HG03280 (cell line): ENCODE measurements around the gene ATP1A2.
A peak's percentile ranks its signal among the peaks of the same experiment; 100 is the strongest.

Experiments
- ATAC-seq: cut with Tn5 transposase; IDR thresholded peaks from one replicate; pipeline ENCODE4 v1.9.1; 2021; ENCODE audit warnings: mild to moderate bottlenecking, moderate library complexity; ENCODE audit not compliant: unreplicated experiment

Gene ATP1A2

DNA sequence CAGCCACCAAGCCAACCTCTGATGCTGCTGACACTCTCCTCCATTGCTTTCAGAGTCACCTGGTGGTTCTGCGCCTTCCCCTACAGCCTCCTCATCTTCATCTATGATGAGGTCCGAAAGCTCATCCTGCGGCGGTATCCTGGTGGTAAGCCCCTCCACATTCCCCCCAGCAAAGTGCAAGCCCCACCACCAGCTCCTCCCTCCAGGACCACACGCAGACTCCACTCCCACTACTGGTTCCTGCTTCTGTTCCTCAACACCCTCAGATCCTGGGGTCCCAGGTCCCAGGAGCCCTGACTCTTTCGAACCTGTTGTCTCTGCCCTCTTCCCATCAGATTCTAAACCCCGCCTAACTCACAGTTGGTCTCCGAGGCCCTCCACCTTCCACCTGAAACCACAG, 24.3 kb downstream of the ATP1A2 start:
- ATAC-seq, result no peak

GRCh38 chr1:160143695-160144094, 28.1 kb downstream of the ATP1A2 start:
- ATAC-seq, result no peak

GRCh38 chr1:160144921-160145320, 29.4 kb downstream of the ATP1A2 start:
- no peak for ATAC-seq

GRCh38 chr1:160146107-160146506, 30.5 kb downstream of the ATP1A2 start:
- ATAC-seq, result no peak

GRCh38 chr1:160148121-160148520, 32.6 kb downstream of the ATP1A2 start:
- no peak for ATAC-seq

DNA sequence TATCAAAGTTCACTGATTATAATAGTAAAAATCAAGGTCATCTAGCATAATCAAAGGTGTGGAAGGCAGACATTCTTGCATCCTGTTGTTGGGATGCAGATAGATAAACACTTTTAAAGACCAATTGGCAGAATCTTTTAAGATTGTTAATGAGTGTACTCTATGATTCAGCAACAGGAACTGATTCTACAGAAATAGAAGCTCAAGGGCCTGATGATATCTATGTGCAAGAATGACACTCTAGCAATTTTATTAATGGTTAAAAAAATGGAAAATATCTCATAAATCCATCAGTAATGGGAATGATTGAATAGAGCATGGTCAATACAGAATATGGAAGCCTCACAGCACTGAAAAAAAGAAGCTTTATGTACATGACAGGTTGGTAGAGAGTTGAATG, 33.7 kb downstream of the ATP1A2 start:
- ATAC-seq, result no peak

GRCh38 chr1:160149716-160150115, 34.2 kb downstream of the ATP1A2 start:
- no peak for ATAC-seq

- ATAC-seq, result no peak
These were observed 35.7 kb downstream of the ATP1A2 start, which contains the start of gene ATP1A4 for GRCh38 chr1:160151303-160151702. Gene ATP1A4, plus strand, starts transcription at chr1:160151603. Its CDS starts 438 bp downstream, at chr1:160152041.

DNA sequence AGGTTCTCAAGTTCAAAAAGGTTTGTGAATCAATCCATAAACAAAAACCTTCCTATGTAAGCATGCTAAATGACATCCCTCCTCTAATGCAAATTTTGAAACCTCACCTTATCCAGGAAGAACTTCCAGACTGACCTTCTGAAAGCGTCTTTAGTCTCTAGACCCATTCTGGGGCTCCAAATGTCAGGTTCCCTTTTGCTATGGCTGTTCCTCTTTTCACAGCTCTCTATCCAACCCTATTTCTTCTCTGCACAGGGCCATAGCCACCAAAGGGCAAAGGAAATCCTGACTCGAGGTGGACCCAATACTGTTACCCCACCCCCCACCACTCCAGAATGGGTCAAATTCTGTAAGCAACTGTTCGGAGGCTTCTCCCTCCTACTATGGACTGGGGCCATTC, 39.2 kb downstream of the ATP1A2 start:
- ATAC-seq, result no peak

- no peak for ATAC-seq
These were observed 40.8 kb downstream of the ATP1A2 start for GRCh38 chr1:160156361-160156760.

GRCh38 chr1:160157174-160157573, 41.6 kb downstream of the ATP1A2 start:
- no peak for ATAC-seq

DNA sequence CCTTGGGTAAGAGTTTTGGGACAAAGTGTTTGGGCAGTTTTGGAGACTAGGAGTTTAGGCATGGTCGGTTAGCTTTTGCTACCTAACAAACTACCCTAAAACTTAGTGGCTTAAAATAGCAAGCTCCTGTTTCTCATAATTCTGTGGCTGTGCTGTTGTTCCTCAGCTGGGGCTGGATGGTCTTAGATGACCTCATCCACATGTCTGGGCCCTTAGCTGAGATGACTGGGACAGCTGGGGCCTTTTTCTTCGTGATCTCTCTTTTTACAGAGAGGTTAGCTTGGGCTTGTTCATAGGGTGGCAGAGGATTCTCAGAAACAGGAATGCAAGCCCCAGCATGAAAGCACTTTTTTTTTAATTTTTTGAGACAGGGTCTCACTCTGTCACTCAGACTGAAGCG, 42.5 kb downstream of the ATP1A2 start:
- no peak for ATAC-seq

GRCh38 chr1:160158534-160158933, 43.0 kb downstream of the ATP1A2 start:
- no peak for ATAC-seq

- ATAC-seq, result no peak
These were observed 44.3 kb downstream of the ATP1A2 start for GRCh38 chr1:160159846-160160245.

DNA sequence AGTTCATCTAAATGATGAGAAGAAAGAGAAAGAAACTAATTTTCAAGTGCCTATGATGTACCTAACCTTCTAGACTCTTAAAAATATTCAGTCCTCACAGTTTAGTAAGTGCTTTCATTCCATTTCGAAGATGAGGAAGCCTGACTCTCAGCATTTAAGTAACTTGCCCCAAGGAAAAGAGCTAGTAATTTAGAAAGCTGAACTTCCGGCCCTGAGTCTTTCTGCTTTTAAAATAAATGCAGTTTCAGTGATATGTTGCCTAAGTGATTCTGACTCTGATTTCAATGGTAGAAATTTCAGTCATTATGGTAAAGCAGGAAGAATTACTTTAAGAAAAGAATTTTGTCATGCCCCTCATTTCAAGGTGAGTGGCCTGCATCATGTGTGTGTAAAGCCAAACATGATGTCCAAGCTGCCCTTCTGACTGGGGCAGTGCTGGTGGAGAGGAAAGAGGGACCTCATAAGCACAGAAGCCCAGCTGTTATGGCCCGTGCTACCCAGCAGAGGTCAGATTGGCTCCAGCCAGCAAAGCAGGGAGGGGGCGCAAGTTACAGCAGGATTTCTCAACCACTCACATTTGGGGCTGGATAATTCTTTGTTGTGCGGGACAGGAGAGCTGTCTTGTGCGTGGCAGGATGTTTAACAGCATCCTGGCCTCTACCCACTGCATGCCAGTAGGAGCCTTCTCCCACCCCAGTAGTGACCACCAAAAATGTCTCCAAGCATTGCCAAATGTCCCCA, 46.6 kb downstream of the ATP1A2 start:
- ATAC-seq, result peak; percentile 56

GRCh38 chr1:160162931-160163330, 47.4 kb downstream of the ATP1A2 start:
- ATAC-seq, result no peak

- no peak for ATAC-seq
These were observed 48.1 kb downstream of the ATP1A2 start for GRCh38 chr1:160163615-160164014.

- no peak for ATAC-seq
These were observed 48.6 kb downstream of the ATP1A2 start for GRCh38 chr1:160164121-160164520.

- ATAC-seq, result no peak
These were observed 50.8 kb downstream of the ATP1A2 start for GRCh38 chr1:160166166-160166868.

- no peak for ATAC-seq
These were observed 51.5 kb downstream of the ATP1A2 start for GRCh38 chr1:160167056-160167455.

- no peak for ATAC-seq
These were observed 52.0 kb downstream of the ATP1A2 start for GRCh38 chr1:160167580-160167979.

DNA sequence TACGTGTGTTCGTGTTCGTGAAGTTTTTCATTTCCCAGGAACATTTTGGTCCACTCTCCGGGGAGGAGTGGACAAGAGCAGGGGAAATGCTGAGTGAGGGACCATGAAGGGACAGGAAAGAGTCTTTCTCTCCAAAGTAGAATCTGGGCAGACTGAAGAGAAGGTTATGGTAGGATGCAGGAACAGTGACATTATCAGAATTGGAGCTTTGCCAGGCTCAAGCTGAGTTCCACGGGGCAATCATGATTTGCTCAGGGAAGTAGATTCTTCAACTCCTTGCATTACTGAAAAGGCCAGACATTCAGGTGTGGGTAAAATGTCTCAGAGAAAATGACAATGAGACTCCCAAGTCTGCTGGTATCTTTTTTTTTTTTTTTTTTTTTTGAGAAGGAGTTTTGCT, 52.5 kb downstream of the ATP1A2 start:
- no peak for ATAC-seq
